Fibroblast of skin of left quadriceps (primary cell): Measurements from ENCODE around the gene CA9.
"Not testable (repeated sequence)": the region's sequence is repeated elsewhere in the genome, so short reads cannot be mapped to it uniquely, and the experiment has no call there.

Experiments
- DNase-seq, 2 experiments: peaks; one replicate each; pipeline ENCODE4 v3.0.0-alpha.2; 2013; ENCODE audit warnings: low read depth in 2 of 2

CA9 gene

DNA sequence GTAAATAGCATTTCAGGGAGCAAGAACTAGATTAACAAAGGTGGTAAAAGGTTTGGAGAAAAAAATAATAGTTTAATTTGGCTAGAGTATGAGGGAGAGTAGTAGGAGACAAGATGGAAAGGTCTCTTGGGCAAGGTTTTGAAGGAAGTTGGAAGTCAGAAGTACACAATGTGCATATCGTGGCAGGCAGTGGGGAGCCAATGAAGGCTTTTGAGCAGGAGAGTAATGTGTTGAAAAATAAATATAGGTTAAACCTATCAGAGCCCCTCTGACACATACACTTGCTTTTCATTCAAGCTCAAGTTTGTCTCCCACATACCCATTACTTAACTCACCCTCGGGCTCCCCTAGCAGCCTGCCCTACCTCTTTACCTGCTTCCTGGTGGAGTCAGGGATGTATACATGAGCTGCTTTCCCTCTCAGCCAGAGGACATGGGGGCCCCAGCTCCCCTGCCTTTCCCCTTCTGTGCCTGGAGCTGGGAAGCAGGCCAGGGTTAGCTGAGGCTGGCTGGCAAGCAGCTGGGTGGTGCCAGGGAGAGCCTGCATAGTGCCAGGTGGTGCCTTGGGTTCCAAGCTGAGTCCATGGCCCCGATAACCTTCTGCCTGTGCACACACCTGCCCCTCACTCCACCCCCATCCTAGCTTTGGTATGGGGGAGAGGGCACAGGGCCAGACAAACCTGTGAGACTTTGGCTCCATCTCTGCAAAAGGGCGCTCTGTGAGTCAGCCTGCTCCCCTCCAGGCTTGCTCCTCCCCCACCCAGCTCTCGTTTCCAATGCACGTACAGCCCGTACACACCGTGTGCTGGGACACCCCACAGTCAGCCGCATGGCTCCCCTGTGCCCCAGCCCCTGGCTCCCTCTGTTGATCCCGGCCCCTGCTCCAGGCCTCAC lies at the start of gene CA9:
CA9 (plus strand) TSS at position 797 of the 893 bp plus-strand sequence; CDS start at position 829, 32 bp downstream.
- no peak for DNase-seq

- DNase-seq = no peak
Observed at GRCh38 chr9:35627575-35627974, 46.2 kb upstream of the CA9 start.

GRCh38 chr9:35628389-35628991 lies 45.2 kb upstream of the CA9 start:
- no peak for DNase-seq

DNA sequence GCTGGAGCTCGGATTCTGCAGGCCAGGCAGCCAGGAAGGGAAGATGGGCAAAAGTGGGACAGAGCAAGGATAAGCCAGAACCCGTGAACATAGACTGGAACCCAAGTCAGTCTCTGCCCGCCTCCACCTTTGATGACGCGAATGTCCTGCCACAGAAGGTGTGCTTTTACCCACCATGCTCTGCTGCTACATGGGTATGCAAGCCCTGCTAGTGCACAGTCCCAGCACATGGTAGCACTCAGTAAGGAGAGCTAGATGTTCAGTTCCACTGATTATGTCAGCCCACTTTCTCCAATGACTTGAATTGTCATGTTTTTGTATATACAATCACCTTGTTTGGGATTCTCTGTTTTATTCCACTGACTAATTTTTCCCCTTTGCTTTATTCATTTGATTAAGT lies 44.1 kb upstream of the CA9 start:
- DNase-seq = no peak

DNA sequence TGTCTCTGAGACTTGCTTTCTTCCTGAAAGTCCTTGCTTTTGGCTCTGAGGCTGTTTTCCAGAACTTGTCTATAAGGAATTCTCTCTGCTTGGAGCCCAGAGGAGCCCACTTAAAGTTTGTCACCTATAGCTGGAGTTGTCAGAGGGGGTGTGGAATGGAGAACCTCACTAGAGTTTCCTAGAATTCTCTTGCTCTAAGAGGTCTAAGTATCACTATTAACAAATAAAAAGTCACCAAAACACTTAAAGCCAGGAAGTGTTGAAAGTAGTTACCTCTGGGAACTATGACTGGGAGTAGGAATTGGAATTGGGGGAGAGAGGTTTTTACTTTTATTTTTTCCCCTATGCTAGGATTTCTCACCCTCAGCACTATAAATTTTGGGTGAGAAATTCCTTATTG lies 38.0 kb upstream of the CA9 start:
- DNase-seq = no peak

- DNase-seq = no peak
Observed at GRCh38 chr9:35636135-35636876, 37.4 kb upstream of the CA9 start.

GRCh38 chr9:35636877-35637246 lies 36.9 kb upstream of the CA9 start:
- DNase-seq = not testable (repeated sequence)

GRCh38 chr9:35637427-35637955 lies 36.2 kb upstream of the CA9 start:
- DNase-seq = not testable (repeated sequence)

GRCh38 chr9:35638751-35639150 lies 35.0 kb upstream of the CA9 start:
- not testable (repeated sequence) for DNase-seq

DNA sequence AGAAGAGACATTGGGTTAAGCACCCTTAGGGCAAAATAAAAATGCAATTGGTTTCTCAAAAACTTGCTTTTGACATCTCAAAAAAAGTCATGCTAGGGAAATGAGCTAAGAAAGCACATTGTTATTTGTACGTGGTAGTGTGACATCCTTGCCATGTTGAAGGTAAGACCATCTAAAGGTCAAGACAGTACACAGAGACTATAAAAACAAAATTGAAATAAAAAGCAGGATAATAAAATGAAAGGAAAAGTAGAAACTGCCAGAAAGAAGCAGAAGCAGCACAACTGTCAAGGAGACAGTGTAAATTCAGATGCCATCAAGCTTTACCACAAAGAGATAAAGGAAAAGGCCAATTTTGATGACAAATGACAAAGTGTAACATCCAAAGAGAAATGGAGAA lies 34.5 kb upstream of the CA9 start:
- not testable (repeated sequence) for DNase-seq

- no peak for DNase-seq
Observed at GRCh38 chr9:35639631-35640030, 34.1 kb upstream of the CA9 start.

GRCh38 chr9:35640431-35640830 lies 33.3 kb upstream of the CA9 start:
- DNase-seq = not testable (repeated sequence)

DNA sequence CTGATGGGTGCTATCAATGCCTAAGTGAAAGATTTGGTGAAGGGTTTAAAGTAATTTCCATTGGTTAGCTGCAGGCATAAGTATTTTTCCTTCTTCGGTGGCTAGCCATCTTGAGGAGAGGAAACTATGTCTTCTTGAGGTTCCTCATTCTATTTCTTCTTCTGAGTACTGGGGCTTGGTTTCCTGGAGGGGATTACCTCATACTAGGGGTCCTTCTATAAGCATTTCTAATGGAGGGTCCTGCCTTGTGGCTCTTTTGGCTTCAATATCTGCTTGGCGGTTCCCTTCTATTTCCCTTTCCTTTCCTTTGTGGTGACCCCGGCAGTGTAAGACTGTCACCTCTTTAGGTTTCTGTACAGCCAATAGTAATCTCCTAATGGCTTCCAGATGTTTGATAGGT lies 32.2 kb upstream of the CA9 start:
- not testable (repeated sequence) for DNase-seq

DNA sequence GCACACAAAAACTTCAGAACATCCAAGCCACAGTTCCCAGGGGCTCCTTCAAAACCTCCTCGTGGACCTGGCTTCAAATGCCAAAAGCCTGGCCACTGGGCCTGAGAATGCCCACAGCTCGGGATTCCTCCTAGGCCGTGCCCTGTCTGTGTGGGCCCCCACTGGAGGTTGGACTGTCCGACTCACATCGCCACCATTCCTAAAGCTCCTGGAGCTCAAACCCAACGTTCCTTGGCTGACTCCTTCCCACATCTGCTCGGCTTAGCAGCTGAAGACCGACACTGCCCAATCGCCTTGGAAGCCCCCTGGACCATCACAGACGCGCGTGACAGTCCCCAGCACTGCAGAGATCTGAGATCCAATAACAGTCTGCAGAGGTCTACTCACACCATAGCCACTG lies 30.7 kb upstream of the CA9 start:
- no peak for DNase-seq

DNA sequence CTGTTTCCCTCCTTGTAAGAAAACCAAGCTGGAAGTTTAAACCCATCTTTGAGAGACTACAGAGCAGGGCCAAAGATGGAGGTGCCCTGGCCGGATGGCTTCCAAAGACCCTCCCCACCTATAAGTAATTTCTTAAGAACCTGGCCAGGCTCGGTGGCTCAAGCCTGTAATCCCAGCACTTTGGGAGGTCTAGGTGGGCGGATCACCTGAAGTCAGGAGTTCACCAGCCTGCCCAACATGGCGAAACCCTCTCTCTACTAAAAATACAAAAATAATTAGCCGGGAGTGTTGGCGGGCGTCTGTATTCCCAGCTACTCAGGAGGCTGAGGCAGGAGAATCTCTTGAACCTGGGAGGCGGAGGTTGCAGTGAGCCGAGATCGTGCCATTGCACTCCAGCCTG lies 28.0 kb upstream of the CA9 start:
- not testable (repeated sequence) for DNase-seq

GRCh38 chr9:35646153-35646532 lies 27.6 kb upstream of the CA9 start:
- DNase-seq = no peak

DNA sequence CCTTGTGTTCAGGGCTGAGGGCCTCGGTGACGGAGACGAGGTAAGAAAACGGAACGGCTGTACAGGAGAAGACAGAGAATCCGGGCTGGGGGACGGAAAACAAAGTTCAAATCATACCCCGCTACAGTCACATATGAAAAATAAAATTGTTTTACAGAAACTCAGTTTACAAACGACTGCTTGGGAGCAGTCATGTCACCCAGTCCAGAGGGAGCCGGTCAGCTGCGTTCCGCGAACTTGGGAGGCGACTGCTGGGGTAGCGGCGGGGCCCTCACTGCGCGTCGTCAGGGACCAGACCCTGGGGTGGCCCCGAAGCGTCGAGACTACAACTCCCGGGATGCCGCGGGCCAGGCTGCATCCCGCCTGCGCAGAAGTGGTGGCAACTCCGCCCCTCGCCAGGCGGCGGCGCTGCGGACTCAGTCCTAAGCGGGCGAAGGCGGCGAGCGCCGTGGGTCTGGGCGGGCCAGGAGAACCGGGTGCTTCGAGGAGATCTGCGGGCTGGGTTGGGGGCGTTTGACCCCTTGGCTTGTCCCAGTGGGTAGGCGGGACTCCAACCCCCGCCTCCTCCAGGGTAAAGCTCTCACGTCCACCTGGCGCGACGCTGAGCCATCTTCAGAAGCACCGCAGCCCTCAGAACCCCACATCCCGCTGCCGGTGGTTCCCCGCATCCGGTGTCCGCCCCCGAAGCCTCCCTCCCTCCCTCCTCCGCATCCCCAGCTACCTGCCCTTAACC lies 27.0 kb upstream of the CA9 start:
- peak; percentile 64 to 66 for DNase-seq

- DNase-seq = no peak
Observed at GRCh38 chr9:35649431-35650340, 24.0 kb upstream of the CA9 start.

DNA sequence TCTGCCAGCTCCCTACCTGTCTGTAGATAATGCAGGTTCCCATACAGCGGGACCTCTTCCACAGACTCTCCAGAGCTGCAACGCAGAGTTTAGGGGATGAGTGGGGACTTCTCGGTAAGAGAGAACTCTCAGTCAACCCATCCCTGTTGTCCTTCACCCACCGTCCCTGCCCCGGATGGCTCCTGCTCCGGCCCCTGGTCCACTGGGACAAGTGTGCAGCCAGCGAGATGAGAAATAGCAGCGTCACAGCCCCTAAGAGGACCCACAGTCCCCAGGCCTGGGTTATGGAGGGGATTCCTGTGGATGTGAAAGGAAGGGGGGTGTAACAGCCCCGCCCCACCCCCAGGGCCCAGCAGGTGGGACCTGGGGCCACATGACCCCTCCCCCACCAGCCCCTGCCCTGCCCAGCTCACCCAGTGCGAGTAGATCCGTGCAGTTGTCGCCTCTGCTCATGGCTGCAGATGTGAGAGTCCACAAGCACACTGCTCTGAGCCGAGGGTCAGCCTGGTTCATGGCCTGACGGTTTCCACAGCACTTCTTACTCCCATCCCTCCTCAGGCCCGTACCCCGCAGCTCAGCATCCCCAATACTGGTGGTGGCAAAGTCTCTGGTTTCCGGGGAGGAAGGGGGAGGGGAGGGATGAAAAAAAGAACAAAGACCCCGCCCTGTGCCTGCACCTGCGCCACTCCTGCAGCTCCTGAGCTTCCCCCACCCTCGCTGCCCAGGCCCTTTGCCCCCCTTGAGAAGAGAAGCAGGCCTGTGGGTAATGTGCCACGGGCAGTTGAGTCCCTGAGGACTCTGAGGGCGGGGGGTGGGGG lies 23.2 kb upstream of the CA9 start, which contains the start of gene SIT1:
SIT1 (minus strand) TSS at position 591 of the 818 bp plus-strand sequence; CDS start at position 513, 78 bp downstream.
- no peak for DNase-seq
